GM23338 (cell line): ENCODE measurements around the gene RTEL1. TPM values are rescaled to one million over a fixed set of nuclear protein-coding genes. Genes with fewer than 3 reads are reported as not detected.

Source experiments
- ATAC-seq: fragments of 200-7000 bp; cut with Tn5 transposase; 3 replicates; pipeline ENCODE4 v1.9.1; 2020
- DNase-seq: peaks from one replicate; pipeline ENCODE4 v3.0.0-alpha.2; 2015; ENCODE audit warnings: low spot score
- H2AFZ ChIP-seq: fragments of 200-600 bp; sonication (generic); 2 replicates; pipeline ENCODE4 v1.8.0; 2016; ENCODE audit warnings: antibody characterized with exemption, mild to moderate bottlenecking, moderate library complexity
- H3F3A ChIP-seq: fragments of 200-600 bp; sonication (generic); replicated peaks from 2 replicates; pipeline ENCODE4 v1.8.0; 2017; ENCODE audit warnings: antibody characterized with exemption, mixed run types, low read depth
- H3K27ac ChIP-seq: fragments of 200-600 bp; sonication (generic); 2 replicates; pipeline ENCODE4 v1.6.1; 2016; ENCODE audit warnings: low read depth
- H3K27me3 ChIP-seq: fragments of 200-600 bp; sonication (generic); 2 replicates; pipeline ENCODE4 v1.8.0; 2016; ENCODE audit warnings: mild to moderate bottlenecking, mixed run types, moderate library complexity; ENCODE audit not compliant: insufficient read depth
- H3K36me3 ChIP-seq: fragments of 200-600 bp; sonication (generic); 2 replicates; pipeline ENCODE4 v1.8.0; 2016; ENCODE audit warnings: mild to moderate bottlenecking; ENCODE audit not compliant: insufficient read depth
- H3K4me1 ChIP-seq: fragments of 200-600 bp; sonication (generic); 2 replicates; pipeline ENCODE4 v1.8.0; 2016; ENCODE audit warnings: mild to moderate bottlenecking, moderate library complexity; ENCODE audit not compliant: insufficient read depth
- H3K4me2 ChIP-seq: fragments of 200-600 bp; sonication (generic); 2 replicates; pipeline ENCODE4 v1.7.1; 2017; ENCODE audit warnings: mixed run types
- H3K4me3 ChIP-seq: fragments of 200-600 bp; sonication (generic); 2 replicates; pipeline ENCODE4 v1.6.1; 2016; ENCODE audit warnings: mixed run types
- H3K79me2 ChIP-seq: fragments of 200-600 bp; sonication (generic); replicated peaks from 2 replicates; pipeline ENCODE4 v1.8.0; 2017; ENCODE audit warnings: mild to moderate bottlenecking; ENCODE audit not compliant: insufficient read depth
- H3K9me2 ChIP-seq: fragments of 200-600 bp; sonication (generic); 2 replicates; pipeline ENCODE4 v1.8.0; 2017; ENCODE audit not compliant: insufficient read depth
- H4K20me1 ChIP-seq: fragments of 200-600 bp; sonication (generic); replicated peaks from 2 replicates; pipeline ENCODE4 v1.8.0; 2017; ENCODE audit warnings: mild to moderate bottlenecking; ENCODE audit not compliant: insufficient read depth
- H3K27ac Mint-ChIP-seq: 2 replicates; pipeline ENCODE4 v1.8.0; 2020; ENCODE audit warnings: inconsistent platforms, mild to moderate bottlenecking, moderate library complexity, mixed read lengths
- H3K27me3 Mint-ChIP-seq: 3 replicates; pipeline ENCODE4 v1.8.0; 2022; ENCODE audit warnings: low read depth, mild to moderate bottlenecking, moderate library complexity, mixed read lengths, inconsistent platforms; ENCODE audit not compliant: insufficient read depth, poor library complexity
- H3K36me3 Mint-ChIP-seq: 3 replicates; pipeline ENCODE4 v1.8.0; 2021; ENCODE audit warnings: low read depth, mild to moderate bottlenecking, inconsistent platforms, moderate library complexity, mixed read lengths
- H3K4me1 Mint-ChIP-seq: 3 replicates; pipeline ENCODE4 v1.8.0; 2020; ENCODE audit warnings: mild to moderate bottlenecking, inconsistent platforms, mixed read lengths
- H3K4me3 Mint-ChIP-seq: 3 replicates; pipeline ENCODE4 v1.8.0; 2021; ENCODE audit warnings: moderate library complexity, mild to moderate bottlenecking, inconsistent platforms, mixed read lengths
- H3K9me3 Mint-ChIP-seq: 3 replicates; pipeline ENCODE4 v1.8.0; 2020; ENCODE audit warnings: moderate library complexity, mild to moderate bottlenecking, inconsistent platforms, mixed read lengths
- CREB1 ChIP-seq: fragments of 250-450 bp; sonication (Bioruptor Pico); IDR thresholded peaks from 2 replicates; pipeline ENCODE4 v1.5.0; 2020; ENCODE audit warnings: low read depth, mild to moderate bottlenecking, moderate library complexity
- CTCF ChIP-seq, 2 experiments: fragments of 200-600 bp in 1 of 2; sonication (generic) in 1 of 2; conservative IDR thresholded peaks; 2 replicates each; pipeline versions ENCODE4 v1.5.1 to v1.6.1; 2016 to 2017; ENCODE audit warnings: antibody characterized with exemption in 2 of 2, low read depth in 2 of 2, mild to moderate bottlenecking in 2 of 2, moderate library complexity in 1 of 2
- EZH2 ChIP-seq: fragments of 200-600 bp; sonication (generic); IDR thresholded peaks from one replicate; pipeline ENCODE4 v1.8.0; 2017; ENCODE audit warnings: antibody characterized with exemption, mild to moderate bottlenecking, low read depth; ENCODE audit not compliant: unreplicated experiment
- EZH2phosphoT487 ChIP-seq: fragments of 200-600 bp; sonication (generic); IDR thresholded peaks from one replicate; pipeline ENCODE4 v1.8.1; 2018; ENCODE audit warnings: antibody characterized with exemption; ENCODE audit not compliant: unreplicated experiment
- JUNB ChIP-seq: IDR thresholded peaks from one replicate; pipeline ENCODE4 v1.6.1; 2016; ENCODE audit warnings: antibody characterized with exemption; ENCODE audit not compliant: unreplicated experiment
- NANOG ChIP-seq: IDR thresholded peaks from 2 replicates; pipeline ENCODE4 v1.6.1; 2016; ENCODE audit warnings: antibody characterized with exemption, borderline replicate concordance
- POLR2AphosphoS5 ChIP-seq: IDR thresholded peaks from 2 replicates; pipeline ENCODE4 v1.6.1; 2016; ENCODE audit warnings: antibody characterized with exemption, low read depth
- REST ChIP-seq: IDR thresholded peaks from one replicate; pipeline ENCODE4 v1.6.1; 2018; ENCODE audit warnings: antibody characterized with exemption; ENCODE audit not compliant: unreplicated experiment
- STAT1 ChIP-seq: IDR thresholded peaks from one replicate; pipeline ENCODE4 v1.6.1; 2016; ENCODE audit warnings: antibody characterized with exemption; ENCODE audit not compliant: unreplicated experiment
- polyA plus RNA-seq: library from polyadenylated mRNA; unstranded; fragments of >200 nt; fragmentation: Nextera tagmentation; extraction: Ambion mirVana; gene quantifications from 2 replicates; pipeline ENCODE4 v1.2.1, GENCODE V29; 2016
- total RNA-seq: library from RNA; depleted of rRNA; stranded (reverse); fragments of >200 nt; shearing (Covaris generic); gene quantifications from 2 replicates; pipeline ENCODE4 v1.2.3, GENCODE V29; 2014

RTEL1 gene
- total and polyA plus RNA-seq, 2 experiments from 2014 or later = 14.2 to 34.5 TPM

- Histone ChIP-seq H3K9me2 (no peaks in the 10 kb centered on the region), H3K4me1 (peaks cover 7% of the 10 kb centered on the region; the same call in 1 of the 2 replicates), H2AFZ (peak overlapping the region; percentile 76; the same call in 1 of the 2 replicates), H3F3A (peaks cover 14% of the 10 kb centered on the region; the same call in 1 of the 2 replicates), H3K27me3 (peaks cover 6% of the 10 kb centered on the region), H3K4me3 (peak overlapping the region; percentile 71), H3K79me2 (no peaks in the 10 kb centered on the region), H3K27ac (peak overlapping the region; percentile 50; the same call in 1 of the 2 replicates), H3K36me3 (no peaks in the 10 kb centered on the region), H3K4me2 (peak overlapping the region; percentile 86), H4K20me1 (no peaks in the 10 kb centered on the region)
- DNase-seq = peak; percentile 73
- no peaks in the 10 kb centered on the region; the same call in 2 of the 3 replicates for H3K9me3 Mint-ChIP-seq
- H3K27ac Mint-ChIP-seq = no peak overlapping the region
- no peak for TF ChIP-seq REST
- TF ChIP-seq POLR2AphosphoS5 = peak; percentile 68
- peak; percentile 43 for ATAC-seq
- peaks cover 11% of the 10 kb centered on the region for H3K27me3 Mint-ChIP-seq
- peaks cover 8% of the 10 kb centered on the region for H3K36me3 Mint-ChIP-seq
- no peaks in the 10 kb centered on the region; the same call in 2 of the 3 replicates for H3K4me1 Mint-ChIP-seq
- H3K4me3 Mint-ChIP-seq = peak overlapping the region; percentile 68; the same call in 2 of the 3 replicates
These were observed 82.7 kb downstream of the RTEL1 start for GRCh38 chr20:63740627-63741353.

DNA sequence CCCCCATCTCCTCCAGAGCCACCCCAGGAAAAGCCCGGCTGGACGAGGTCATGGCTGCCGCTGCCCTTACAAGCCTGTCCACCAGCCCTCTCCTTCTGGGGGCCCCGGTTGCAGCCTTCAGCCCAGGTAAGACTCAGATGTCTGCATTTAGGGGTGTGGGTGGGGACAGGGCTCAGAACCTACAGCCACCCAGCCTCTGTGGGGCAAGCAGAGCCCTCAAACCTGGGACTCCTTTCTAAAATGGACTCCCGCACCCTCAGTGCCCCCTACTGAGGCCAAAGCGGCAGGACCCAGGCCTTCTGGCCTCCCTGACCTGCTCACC lies 83.2 kb downstream of the RTEL1 start:
- peak overlapping the region; percentile 68; the same call in 2 of the 3 replicates for H3K4me3 Mint-ChIP-seq
- Histone ChIP-seq H3K36me3 (no peaks in the 10 kb centered on the region), H3K4me1 (peaks cover 7% of the 10 kb centered on the region; the same call in 1 of the 2 replicates), H3K9me2 (no peaks in the 10 kb centered on the region), H4K20me1 (no peaks in the 10 kb centered on the region), H3F3A (peaks cover 14% of the 10 kb centered on the region; the same call in 1 of the 2 replicates), H3K79me2 (no peaks in the 10 kb centered on the region), H2AFZ (no peak overlapping the region; the same call in 1 of the 2 replicates), H3K27me3 (peaks cover 6% of the 10 kb centered on the region), H3K4me3 (peak overlapping the region; percentile 71), H3K27ac (peak overlapping the region; percentile 50; the same call in 1 of the 2 replicates), H3K4me2 (peak overlapping the region; percentile 86)
- H3K4me1 Mint-ChIP-seq = no peaks in the 10 kb centered on the region; the same call in 2 of the 3 replicates
- H3K27me3 Mint-ChIP-seq = peaks cover 10% of the 10 kb centered on the region
- DNase-seq (no peak), ATAC-seq (no peak)
- no peak overlapping the region for H3K27ac Mint-ChIP-seq
- H3K9me3 Mint-ChIP-seq = no peaks in the 10 kb centered on the region; the same call in 2 of the 3 replicates
- H3K36me3 Mint-ChIP-seq = peaks cover 8% of the 10 kb centered on the region
- TF ChIP-seq CTCF (conservative IDR thresholded peaks at IDR 0.05; ENCODE audit: low read depth in 2 of 2) (no peak), CREB1 (CRISPR knock-in tag) (no peak), EZH2 (no peak), EZH2phosphoT487 (no peak), NANOG (no peak), STAT1 (no peak), JUNB (no peak)
